Measurements from ENCODE around the gene ERICH6B. TPM values are rescaled to one million over a fixed set of nuclear protein-coding genes. Genes with fewer than 3 reads are reported as not detected.
A peak's percentile ranks its signal among the peaks of the same experiment; 100 is the strongest.

ERICH6B gene
- total RNA-seq, 8 experiments from 2014 or later, result 0.56 to 2.5 (median 0.92) TPM; not detected in 1

- Histone ChIP-seq H3K4me1 (replicated peaks in 1 of 2) (no peaks in the 10 kb centered on the region), H3K27ac (no peak overlapping the region), H3K4me3 (no peak overlapping the region)
- in situ Hi-C loops (cut with MboI; ENCODE audit: low pct_unique_long_range_greater_than_20kb in 2 of 9, low sequenced_read_pairs in 9 of 9, unreplicated experiment in 9 of 9), result loop anchor here in 1 of 9 experiments (25.0 kb wide), 1 partner anchor 511 kb away; no protein-coding TSS in a partner anchor
- WGBS, 10 experiments, result 55 to 100% (median 100%) methylated on average over 1 of the region's 1 CpG; no CpG with 5 or more reads in 4 of the 10 experiments
- ATAC-seq (replicated peaks in 6 of 8), result no peak
Observed at GRCh38 chr13:45501175-45501526, 114.4 kb downstream of the ERICH6B start.

GRCh38 chr13:45500492-45501174 is 114.9 kb downstream of the ERICH6B start:
- no peak overlapping the region for H3K4me3 ChIP-seq
- H3K27ac ChIP-seq, result no peak overlapping the region
- in situ Hi-C loops (cut with MboI; ENCODE audit: low pct_unique_long_range_greater_than_20kb in 2 of 9, low sequenced_read_pairs in 9 of 9, unreplicated experiment in 9 of 9), result loop anchor here in 1 of 9 experiments (25.0 kb wide), 1 partner anchor 512 kb away; no protein-coding TSS in a partner anchor

GRCh38 chr13:45496942-45497341 is 118.6 kb downstream of the ERICH6B start:
- in situ Hi-C loops (cut with MboI; ENCODE audit: low pct_unique_long_range_greater_than_20kb in 2 of 9, low sequenced_read_pairs in 9 of 9, unreplicated experiment in 9 of 9), result no loop called here
- H3K4me3 ChIP-seq, result no peak overlapping the region
- no peaks in the 10 kb centered on the region for H3K4me1 ChIP-seq (replicated peaks in 1 of 2)
- ATAC-seq (replicated peaks in 6 of 8), result no peak
- H3K27ac ChIP-seq, result no peak overlapping the region
- 0 to 100% (median 93%) methylated on average over 1 to 7 of the region's 7 CpGs; no CpG with 5 or more reads in 3 of the 10 experiments for WGBS, 10 experiments

More at GRCh38 chr13:45500492-45501174, 114.9 kb downstream of the ERICH6B start:
- H3K4me1 ChIP-seq (replicated peaks in 1 of 2), result no peaks in the 10 kb centered on the region
- WGBS, 10 experiments, result 12 to 100% (median 84%) methylated on average over 1 to 4 of the region's 4 CpGs
- ATAC-seq (replicated peaks in 6 of 8), result peak in 2 of 8 experiments; percentile 70 to 83

GRCh38 chr13:45492538-45492937 is 123.0 kb downstream of the ERICH6B start:
- in situ Hi-C loops (cut with MboI; ENCODE audit: low pct_unique_long_range_greater_than_20kb in 2 of 9, low sequenced_read_pairs in 9 of 9, unreplicated experiment in 9 of 9), result no loop called here
- ATAC-seq (replicated peaks in 6 of 8), result no peak
- WGBS, 10 experiments, result 82 to 100% (median 96%) methylated on average over 1 of the region's 1 CpG
- H3K4me3 ChIP-seq, result no peak overlapping the region
- H3K4me1 ChIP-seq (replicated peaks in 1 of 2), result no peaks in the 10 kb centered on the region
- no peak overlapping the region for H3K27ac ChIP-seq

Other genes with a start within 250 kb of the ERICH6B start
- gene SLC25A30, start 197.4 kb downstream of the ERICH6B start, total RNA-seq, result 10 to 100 TPM in 3 of 8 experiments, 1 to 10 TPM in 5; 2.8 to 12.1 (median 6.6) TPM
- gene COG3, start 150.8 kb downstream of the ERICH6B start, total RNA-seq, result 10 to 100 TPM; 17.6 to 68.7 (median 33.5) TPM
- gene CBY2, start 86.6 kb upstream of the ERICH6B start, total RNA-seq, result under 1 TPM in 3 of 8 experiments, not detected in 5; 0.18 to 0.52 (median 0.49) TPM
- 1 to 10 TPM in 5 of 8 experiments, under 1 TPM in 3; 0.56 to 7.4 (median 3.6) TPM for gene SIAH3, start 236.0 kb upstream of the ERICH6B start, total RNA-seq

Measured in motor neuron (in vitro differentiated cells).